GM19025 (cell line): ENCODE measurements around the gene PRDM16.

Experiments used
- ATAC-seq: cut with Tn5 transposase; IDR thresholded peaks from one replicate; pipeline ENCODE4 v1.9.1; 2021; ENCODE audit warnings: mild to moderate bottlenecking, low read depth, moderate library complexity; ENCODE audit not compliant: unreplicated experiment

Gene PRDM16

DNA sequence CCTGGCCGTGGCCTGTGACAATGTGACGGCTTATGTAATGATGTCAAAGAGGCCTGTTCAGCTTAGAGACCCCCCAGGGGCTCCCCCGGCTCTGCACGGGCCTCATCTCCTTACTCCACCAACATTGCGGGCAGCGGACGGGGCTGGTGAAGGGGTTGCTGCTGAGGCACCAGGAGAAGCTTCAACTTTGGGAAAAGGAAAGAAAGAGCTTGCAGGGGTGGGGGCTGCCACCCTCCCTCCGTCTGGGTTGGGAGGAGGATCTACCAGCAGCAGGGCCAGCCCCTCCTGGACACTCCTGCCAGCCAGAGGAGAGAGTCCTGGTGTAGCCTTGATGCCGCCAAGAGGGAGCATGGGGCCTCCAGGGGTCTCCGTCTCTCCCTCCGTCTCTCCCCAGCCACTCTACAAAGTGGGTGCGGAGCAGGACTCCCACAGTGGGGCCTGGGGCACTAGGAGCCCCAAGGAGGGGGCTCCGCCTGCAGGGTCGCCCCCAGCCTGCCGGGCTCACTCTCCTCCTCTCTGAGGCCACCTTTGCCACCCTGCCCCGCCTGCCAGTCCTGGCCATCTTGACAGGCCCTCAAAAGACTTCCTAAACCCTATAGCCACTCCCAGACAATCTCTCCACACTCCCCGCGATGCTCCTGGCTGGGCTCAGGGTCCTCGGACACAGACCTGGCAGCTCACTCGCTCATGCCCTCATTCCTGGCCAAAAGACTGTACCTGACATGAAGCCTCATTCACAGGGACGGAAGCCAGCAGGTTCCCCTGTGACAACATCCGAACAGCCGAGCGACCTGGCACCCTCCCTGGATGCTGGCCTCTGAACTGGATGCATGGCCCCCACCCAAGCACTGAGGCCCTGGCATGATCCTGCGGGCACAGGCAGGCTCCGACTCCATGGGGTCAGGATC lies 255.0 kb downstream of the PRDM16 start:
- no peak for ATAC-seq

DNA sequence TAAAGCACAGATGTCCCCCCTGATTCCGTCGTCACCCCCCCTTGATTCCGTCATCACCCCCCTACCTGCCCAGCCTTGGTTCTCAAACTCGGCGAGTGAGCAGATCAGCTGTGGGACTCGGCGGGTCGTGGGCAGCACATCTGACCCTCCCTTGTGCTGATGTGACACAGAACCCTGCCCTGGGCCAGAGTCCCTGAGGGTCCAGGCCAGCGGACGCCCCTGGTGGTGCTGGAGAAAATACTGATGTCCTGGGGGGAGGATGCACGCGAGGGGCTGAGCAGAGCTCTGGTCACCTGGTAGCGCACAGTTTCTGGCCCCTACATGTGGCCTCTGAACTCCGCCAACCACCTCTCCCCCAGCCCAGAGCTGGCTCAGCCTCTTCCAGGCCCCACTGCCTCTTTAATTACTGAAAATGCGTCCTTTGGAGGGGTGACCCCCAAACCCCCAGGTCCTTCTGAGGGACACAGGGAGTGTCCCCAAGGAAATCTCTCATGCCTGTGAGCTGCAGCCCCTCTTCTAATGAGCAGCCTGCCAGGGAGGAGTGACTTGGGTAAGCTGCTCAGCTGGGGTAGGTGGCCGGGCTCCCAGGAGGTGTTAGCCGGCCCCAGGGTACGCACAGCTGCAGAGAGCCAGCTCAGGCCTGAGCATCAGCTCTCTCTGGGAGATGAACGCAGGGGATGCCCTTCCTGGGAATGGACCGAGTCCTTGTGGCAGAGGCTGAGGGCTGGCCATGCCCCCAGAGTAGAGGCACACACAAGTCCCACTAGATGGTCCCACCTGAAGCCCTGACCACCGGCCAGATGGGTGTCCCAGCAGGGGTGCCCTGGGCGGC lies 255.9 kb downstream of the PRDM16 start:
- no peak for ATAC-seq

DNA sequence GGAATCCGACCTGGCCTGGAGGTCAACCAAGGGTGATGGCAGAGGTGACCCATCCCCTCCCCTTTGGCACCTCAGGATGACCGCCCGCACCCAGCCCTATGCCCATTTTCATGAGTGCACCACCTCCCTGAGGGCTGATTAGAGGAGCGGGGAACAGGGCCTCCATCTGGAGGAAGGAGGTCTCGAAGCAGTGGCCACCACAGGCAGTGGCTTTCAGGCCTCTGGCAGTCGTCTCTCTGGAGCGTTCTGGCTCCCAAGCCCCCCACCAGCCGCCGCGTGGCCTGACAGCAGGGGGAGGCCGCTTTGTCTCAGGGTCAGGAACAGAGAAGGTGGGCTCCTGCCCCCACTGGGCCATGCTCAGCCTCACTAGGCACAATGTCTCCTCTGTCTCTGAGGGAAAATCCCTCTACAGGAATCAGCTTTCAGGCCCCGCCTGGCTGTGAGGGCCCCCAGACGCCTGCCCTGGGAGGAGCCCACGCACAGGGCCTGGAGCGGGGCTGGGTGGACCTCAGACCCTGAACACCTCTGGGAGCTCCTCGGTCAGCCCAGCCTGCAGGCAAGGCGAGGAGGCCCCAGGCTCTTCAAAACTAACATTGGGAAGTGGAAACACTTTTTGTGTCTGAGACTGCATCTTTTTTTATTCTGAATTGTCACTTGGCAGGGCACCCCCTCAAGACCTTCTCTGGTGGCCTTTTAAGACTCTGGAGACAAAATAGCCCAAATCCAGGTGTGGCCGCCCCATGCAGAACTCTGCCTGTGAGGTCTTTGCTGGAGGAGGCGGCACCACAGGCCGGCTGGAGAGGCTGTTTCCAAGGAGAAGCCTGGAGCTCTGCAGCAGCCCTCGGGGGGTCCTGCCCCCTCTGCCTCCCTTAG lies 257.7 kb downstream of the PRDM16 start:
- ATAC-seq = no peak

DNA sequence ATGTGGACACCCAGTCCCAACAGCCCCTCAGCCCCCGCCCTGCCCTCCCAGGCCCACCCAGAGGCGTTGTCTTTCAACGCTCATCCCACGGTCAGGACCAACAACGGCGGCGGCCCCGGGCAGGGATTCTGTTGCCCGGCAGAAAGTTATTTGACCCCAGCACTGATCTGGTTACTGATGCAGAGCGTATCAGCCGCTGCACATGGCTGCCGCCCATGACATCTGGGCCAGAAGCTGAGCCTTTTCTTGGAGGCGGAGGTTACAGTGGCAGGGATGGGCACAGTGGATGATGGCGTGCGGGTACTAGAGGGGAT lies 258.3 kb downstream of the PRDM16 start:
- ATAC-seq = no peak

DNA sequence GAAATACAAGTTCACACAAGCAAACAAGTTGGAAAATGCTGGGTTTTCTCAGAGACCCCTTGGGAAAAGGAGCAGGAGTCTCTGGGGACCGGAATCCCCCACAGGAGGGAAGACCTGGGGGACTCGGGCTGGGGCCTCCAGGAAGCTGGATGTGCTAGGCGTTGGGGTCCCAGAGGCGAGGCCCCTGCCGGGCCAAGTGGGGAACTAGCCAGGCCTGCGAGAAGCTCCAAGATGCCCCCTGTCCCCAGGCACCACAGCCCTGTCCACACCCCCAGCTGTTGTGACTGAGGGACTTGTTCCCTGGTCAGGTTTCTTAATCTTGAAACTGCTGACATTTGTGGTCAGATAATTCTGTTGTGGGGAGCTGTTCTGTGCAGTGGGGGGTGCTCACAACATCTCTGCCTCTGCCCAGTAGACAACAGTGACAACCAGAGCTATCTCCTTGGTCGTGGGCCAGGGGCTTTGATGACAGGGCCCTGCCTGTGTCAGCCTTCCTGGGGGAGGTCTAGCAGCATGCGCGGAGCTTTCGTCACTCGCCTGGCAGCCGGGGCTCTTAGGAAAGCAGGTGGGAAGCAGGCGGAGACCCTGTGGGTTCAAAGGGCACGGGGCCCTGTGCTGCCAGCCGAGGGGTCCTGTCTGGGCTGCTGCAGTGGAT lies 259.1 kb downstream of the PRDM16 start:
- ATAC-seq = no peak

DNA sequence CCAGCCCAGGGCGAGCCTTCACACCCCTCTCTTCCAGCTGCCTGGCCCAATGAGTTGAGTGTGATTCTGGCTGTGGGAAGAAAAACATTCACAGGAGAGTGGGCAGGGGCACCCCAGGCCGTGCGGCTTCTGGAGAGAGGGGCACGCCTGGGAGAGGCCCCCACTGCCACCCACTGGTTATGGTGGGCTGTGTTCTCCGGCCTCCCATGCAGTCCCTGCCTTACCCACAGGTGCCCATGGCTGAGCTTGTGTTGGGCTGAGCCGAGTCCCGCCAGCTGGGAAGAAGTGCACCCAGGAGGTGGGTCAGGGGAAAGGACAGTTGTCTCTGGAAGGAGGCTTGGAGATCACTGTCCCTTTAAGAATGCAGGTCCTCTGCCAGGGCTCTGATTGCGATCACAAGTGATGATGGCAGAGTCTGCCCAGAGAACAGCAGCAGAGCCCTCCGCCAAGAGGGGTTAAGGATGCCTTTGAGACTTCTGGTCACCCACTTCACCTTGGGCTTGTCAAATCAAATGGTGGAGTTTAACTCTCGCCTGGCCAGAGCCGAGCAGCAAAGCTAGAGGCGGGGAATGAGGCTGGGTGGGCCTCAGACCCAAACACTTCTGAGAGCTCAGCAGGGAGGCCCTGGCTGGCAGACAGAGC lies 260.8 kb downstream of the PRDM16 start:
- ATAC-seq = no peak

DNA sequence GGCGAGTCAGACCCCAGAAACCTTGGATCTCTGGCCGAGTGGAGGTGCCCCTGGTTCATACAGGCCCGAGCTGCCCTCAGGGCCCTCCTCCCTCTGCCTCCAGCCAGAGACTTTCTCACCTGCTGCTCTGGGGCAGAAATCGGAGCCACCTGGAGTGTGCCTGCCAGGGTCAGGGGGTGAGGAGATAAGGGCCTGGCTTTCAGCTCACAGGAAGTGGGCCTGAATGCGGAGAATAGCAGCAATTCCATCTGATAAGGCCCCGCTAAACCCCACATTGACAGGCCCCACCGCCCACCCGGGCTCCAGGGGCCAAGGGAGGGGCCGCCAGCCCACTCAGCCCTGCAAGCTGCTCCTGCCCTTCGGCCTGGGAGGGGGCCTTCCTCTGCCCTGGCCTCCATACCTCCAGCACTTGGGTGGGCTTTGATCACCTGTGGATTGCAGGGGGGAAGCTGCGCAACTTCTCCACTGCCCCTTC lies 261.8 kb downstream of the PRDM16 start:
- ATAC-seq = no peak

DNA sequence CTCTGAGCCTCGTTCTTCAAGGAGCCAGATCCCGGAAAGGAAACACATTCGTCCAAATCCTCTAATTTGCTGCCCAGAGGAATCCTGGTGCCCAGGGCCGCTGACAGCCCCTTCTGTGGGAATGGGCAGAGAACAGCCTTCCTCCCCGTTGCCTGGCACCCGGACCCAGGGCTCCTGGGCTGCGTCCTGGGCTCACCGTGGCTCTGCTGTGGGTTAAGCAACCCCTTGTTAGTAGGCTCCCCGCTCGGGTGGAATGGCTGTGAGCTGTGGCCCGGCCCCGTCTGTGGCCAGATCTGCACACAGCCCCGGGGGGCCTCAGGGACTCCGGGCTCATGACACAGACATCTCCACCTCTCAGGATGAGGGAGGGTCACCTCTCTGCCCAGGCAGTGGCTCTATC lies 262.6 kb downstream of the PRDM16 start:
- no peak for ATAC-seq

DNA sequence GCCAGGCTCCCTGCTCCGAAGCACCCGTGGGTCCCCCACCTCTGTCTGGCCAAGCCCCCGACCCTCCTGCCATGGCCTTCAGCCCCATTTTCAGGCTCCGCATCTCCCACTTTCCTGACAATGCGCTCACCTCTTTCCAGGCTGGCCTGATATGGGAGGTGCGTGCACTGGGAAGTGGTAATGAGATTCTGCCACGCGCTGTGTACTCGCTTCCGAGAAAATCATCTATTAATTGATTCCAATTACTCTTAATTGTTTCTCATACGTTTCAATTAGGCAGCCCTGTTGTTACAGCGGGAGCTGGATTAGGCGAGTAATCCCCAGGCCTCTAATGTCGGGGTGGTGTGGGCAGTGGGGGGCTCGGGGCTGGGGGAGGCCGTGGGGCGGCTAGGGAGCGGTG lies 263.0 kb downstream of the PRDM16 start:
- ATAC-seq = no peak

DNA sequence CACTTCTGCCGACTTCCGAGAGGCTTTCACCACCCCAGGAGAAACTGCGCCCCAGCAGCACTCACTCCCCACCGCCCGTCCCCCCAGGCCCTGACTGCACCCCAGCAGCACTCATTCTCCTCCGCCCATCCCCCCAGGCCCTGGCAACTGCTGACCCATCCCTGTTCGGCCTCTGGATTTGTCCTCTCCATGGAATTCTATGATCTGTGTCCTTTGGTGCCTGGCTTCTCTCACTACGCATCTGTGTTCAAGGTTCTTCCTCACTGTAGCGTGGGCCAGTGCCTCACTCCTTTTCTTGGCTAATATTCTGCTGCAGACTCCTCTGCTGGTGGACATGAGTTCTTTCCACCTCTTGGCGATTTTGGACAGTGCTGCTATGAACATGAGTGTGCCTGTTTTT lies 263.7 kb downstream of the PRDM16 start:
- ATAC-seq = no peak

DNA sequence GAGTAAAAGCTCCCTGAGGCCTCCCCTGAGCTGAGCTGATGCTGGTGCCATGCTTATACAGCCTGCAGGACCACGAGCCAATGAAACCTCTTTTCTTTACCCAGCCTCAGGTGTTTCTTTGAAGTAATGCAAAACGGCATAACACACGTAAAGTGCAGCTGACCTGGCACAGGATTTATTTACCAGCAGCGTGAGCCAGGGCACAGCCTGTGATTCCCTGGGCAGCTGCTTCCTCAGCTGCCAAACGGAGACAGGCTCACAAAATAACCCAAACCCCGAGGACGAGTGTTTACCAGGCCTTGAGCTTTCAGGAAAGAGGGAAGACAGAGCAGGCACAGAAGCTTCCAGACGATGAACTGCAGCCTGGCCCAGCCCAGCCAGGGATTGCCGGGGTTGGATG lies 264.9 kb downstream of the PRDM16 start:
- no peak for ATAC-seq

DNA sequence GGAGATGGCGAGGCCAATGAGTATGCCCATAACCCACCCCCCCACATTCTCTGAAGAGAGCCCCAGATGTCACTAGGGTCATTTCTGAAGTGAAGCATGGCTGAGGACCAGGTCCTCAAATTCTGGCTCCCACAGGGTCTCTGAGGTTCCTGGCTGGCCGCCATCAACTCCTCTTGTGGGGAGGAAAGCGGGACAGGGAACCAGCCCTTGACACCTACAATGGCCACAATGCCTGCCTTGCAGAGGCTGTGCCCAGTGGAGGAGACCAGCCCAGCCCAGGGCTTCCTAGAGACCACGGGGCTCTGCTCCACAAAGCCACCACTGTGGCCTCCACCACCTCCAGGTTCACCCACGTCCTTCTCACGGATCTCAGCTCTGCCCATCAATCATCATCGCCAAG lies 265.4 kb downstream of the PRDM16 start:
- ATAC-seq = no peak

DNA sequence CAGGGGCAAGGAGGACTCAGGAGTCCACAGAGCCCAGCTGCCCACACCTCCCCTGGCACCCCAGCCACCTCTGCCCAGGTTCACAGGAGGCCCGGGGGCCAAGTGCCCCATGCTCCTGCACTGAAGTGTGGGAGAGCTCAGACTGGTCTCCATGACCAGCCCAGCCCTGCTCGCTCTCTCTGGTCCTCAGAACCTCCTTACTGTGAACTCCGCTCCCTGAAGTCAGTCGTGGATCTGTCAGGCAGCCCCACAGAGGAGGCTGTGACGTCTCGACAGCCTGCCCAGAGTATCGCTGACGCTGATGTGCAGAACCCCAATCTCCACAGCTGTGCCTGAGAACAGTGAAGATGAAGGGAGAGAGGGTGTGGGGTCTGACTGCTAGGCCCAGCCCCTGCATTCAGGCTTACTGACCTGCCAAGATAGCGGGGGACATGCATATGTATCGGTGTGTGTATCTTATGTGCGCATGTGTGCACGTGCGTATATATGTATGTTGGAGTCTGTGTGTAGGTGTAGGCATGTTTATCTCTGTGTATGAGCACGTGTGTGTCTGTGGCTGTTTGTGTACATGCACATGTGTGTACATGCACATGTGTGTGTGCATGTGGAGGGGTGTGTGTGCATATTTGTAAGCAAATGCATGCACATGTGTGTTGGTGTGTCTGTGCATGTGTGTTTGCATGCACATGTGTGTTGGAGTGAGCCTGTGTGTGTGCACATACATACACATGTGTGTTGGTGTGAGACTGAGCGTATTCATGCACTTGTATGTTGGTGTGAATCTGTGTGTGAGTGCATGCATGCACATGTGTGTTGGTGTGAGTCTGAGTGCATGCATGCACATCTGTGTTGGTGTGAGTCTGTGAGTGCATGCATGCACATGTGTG lies 267.0 kb downstream of the PRDM16 start:
- no peak for ATAC-seq

DNA sequence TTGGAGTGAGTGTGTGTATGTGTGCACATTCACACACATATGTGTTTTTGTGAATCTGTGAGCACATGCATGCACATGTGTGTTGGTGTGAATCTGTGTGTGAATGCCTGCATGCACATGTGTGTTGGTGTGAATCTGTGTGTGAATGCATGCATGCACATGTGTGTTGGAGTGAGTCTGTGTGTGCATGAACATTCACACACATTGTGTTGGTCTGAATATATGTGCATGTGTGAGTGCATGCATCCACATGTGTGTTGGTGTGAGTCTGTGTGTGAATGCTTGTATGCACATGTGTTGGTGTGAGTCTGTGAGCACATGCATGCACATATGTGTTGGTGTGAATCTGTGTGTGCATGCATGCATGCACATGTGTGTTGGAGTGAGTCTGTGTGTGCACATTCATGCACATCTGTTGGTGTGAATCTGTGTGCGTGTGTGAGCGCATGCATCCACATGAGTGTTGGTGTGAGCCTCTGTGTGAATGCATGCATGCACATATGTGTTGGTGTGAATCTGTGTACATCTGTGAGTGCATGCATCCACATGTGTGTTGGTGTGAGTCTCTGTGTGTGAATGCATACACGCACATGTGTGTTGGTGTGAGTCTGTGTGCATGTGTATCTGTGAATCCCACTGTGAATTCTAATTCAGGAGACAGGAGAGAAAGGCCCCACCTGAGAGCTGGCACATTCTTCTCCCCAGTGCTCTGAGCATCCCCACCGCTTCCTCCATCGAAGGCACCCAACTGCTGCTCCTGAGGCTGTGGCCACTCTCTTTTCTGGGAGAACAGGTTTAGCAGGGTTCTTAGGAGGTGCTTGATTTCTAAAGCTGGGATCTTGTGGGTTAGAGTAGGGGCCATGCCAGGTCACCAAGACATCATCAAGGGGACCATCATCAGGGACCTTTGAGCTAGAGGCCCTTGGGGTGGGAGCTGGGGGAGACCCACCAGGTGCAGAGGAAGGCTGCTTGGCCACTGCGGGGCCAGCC lies 267.9 kb downstream of the PRDM16 start:
- ATAC-seq = no peak

DNA sequence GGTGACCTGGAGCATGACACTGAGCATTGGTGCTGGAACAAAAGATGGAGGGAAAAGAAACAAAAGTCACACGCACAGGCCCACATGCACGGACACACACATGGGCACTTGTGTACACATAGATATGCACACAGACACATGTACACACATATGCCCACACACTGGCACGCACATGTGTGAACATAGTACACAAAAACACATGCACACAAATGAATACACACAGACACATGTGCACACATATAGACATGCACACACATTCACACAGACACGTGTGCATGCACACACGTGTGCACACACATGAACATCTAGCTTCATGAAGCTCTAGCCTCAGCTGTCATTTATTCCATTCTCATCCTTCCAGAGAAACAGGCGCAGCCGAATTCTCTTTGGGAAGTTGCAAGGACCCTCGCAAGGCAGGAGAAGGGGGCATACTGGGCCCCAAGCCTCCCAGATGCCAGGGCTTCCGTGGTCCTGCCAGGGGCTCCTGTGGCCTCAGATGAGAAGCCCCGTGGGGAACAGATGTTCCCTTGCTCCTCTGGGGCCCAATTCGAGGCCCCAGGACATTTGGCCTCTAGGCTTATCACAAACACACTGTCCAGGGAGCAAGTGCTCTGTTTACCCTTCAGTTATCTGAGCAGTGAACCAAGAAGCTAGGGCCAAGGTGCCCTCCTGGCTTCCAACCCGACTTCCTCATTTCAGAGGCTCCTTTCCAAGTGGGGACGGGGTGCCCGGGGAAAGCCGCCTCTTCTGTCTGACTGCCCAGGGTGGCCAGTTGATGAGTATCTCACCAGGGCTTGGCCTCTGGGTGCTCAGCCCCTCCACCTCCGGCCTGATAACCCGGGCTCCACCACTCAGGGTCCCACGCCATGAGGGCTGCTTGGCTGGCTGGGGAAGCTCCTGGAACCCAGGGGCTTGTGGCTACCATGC lies 269.1 kb downstream of the PRDM16 start:
- no peak for ATAC-seq

DNA sequence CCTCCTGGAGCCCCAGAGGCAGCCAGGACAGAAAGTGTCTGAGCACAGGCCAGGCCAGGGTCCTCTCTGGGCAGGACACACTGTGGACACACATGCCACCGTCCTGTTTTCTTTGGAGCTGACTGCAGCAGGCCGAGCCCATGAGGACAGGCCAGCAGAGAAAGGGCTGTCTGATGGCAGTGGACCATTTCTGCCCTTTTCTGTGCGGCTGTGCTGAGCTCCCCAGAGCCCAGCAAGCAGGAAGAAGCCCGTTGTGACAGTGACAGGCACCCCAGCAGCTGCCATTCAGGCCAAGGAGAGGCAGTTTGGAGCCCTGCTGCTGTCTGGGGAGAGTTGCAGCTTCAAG lies 269.7 kb downstream of the PRDM16 start:
- ATAC-seq = no peak

DNA sequence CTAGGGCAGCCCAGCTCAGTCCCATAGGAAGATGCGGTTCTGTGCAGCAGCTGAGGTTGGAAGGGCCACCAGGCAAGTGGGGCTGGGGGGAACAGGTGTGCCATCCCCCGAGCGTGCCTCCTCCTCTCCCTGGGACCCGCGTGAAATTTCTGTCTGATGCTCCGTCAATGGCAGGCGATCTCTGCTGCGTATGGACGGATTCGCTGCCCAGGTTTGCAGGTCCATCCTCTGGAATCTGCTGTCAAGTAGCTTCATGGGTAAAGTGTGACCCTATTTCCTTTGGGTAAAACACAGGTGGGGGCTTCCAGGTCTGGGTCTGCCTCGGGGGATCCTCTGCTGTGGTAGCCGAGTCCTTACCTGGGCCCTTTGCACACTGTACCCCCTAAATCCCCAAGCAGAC lies 270.9 kb downstream of the PRDM16 start:
- no peak for ATAC-seq
